ENCODE measurements around the gene RAPGEF2. TPM values are rescaled to one million over a fixed set of nuclear protein-coding genes. Genes with fewer than 3 reads are reported as not detected.
"Not testable (repeated sequence)": the region's sequence is repeated elsewhere in the genome, so short reads cannot be mapped to it uniquely, and the experiment has no call there.

The RAPGEF2 gene
- total RNA-seq, 1 experiment from 2014 or later = 23.8 TPM

- no peak for TF ChIP-seq CTCF (IDR thresholded peaks at IDR 0.05; ENCODE audit: unreplicated experiment)
- no peak for DNase-seq
- no peaks in the 10 kb centered on the region for H3K27me3 Mint-ChIP-seq (ENCODE audit: unreplicated experiment)
- no peaks in the 10 kb centered on the region for H3K4me1 Mint-ChIP-seq (ENCODE audit: low read depth, unreplicated experiment)
- no peak overlapping the region for H3K27ac Mint-ChIP-seq (ENCODE audit: unreplicated experiment)
- BruUV-seq (replicated peaks) = no TSS peak
- no peaks in the 10 kb centered on the region for H3K36me3 Mint-ChIP-seq (ENCODE audit: insufficient read depth, unreplicated experiment)
- no peaks in the 10 kb centered on the region for H3K9me3 Mint-ChIP-seq (ENCODE audit: low read depth, unreplicated experiment)
- H3K4me3 Mint-ChIP-seq (ENCODE audit: low read depth, unreplicated experiment) = no peak overlapping the region
- intact Hi-C loops (cut with micrococcal nuclease; ENCODE audit: unreplicated experiment) = no loop called here
- CTCF ChIA-PET = no interaction called here
Measured at GRCh38 chr4:159370286-159370685, 267.4 kb downstream of the RAPGEF2 start.

GRCh38 chr4:159374749-159375530 is 272.1 kb downstream of the RAPGEF2 start:
- no peaks in the 10 kb centered on the region for H3K36me3 Mint-ChIP-seq (ENCODE audit: insufficient read depth, unreplicated experiment)
- no peaks in the 10 kb centered on the region for H3K27me3 Mint-ChIP-seq (ENCODE audit: unreplicated experiment)
- no peak overlapping the region for H3K4me3 Mint-ChIP-seq (ENCODE audit: low read depth, unreplicated experiment)
- no TSS peak for BruUV-seq (replicated peaks)
- no peak overlapping the region for H3K27ac Mint-ChIP-seq (ENCODE audit: unreplicated experiment)
- no peak for DNase-seq
- no peak for TF ChIP-seq CTCF (IDR thresholded peaks at IDR 0.05; ENCODE audit: unreplicated experiment)
- intact Hi-C loops (cut with micrococcal nuclease; ENCODE audit: unreplicated experiment) = no loop called here
- H3K9me3 Mint-ChIP-seq (ENCODE audit: low read depth, unreplicated experiment) = no peaks in the 10 kb centered on the region
- CTCF ChIA-PET = interaction anchor here (0.7 kb wide), 2 partner anchors 55 to 1457 kb away, joined by 4 to 6 read pairs; no protein-coding TSS in a partner anchor
- no peaks in the 10 kb centered on the region for H3K4me1 Mint-ChIP-seq (ENCODE audit: low read depth, unreplicated experiment)

- no peak for DNase-seq
- TF ChIP-seq CTCF (IDR thresholded peaks at IDR 0.05; ENCODE audit: unreplicated experiment) = no peak
- H3K36me3 Mint-ChIP-seq (ENCODE audit: insufficient read depth, unreplicated experiment) = no peaks in the 10 kb centered on the region
- H3K9me3 Mint-ChIP-seq (ENCODE audit: low read depth, unreplicated experiment) = no peaks in the 10 kb centered on the region
- intact Hi-C loops (cut with micrococcal nuclease; ENCODE audit: unreplicated experiment) = no loop called here
- H3K4me1 Mint-ChIP-seq (ENCODE audit: low read depth, unreplicated experiment) = no peaks in the 10 kb centered on the region
- H3K27me3 Mint-ChIP-seq (ENCODE audit: unreplicated experiment) = no peaks in the 10 kb centered on the region
- BruUV-seq (replicated peaks) = no TSS peak
- CTCF ChIA-PET = interaction anchor here (0.6 kb wide), 1 partner anchor 64 kb away, joined by 3 read pairs; no protein-coding TSS in a partner anchor
- H3K4me3 Mint-ChIP-seq (ENCODE audit: low read depth, unreplicated experiment) = no peak overlapping the region
- H3K27ac Mint-ChIP-seq (ENCODE audit: unreplicated experiment) = peak overlapping the region; percentile 48
Measured at GRCh38 chr4:159376289-159376688, 273.4 kb downstream of the RAPGEF2 start.

GRCh38 chr4:159378056-159378616 is 275.3 kb downstream of the RAPGEF2 start:
- Mint-ChIP-seq H3K4me3 (ENCODE audit: low read depth, unreplicated experiment) (no peak overlapping the region), H3K9me3 (ENCODE audit: low read depth, unreplicated experiment) (no peaks in the 10 kb centered on the region), H3K27ac (ENCODE audit: unreplicated experiment) (no peak overlapping the region), H3K4me1 (ENCODE audit: low read depth, unreplicated experiment) (no peaks in the 10 kb centered on the region), H3K36me3 (ENCODE audit: insufficient read depth, unreplicated experiment) (no peaks in the 10 kb centered on the region), H3K27me3 (ENCODE audit: unreplicated experiment) (no peaks in the 10 kb centered on the region)
- no peak for TF ChIP-seq CTCF (IDR thresholded peaks at IDR 0.05; ENCODE audit: unreplicated experiment)
- no TSS peak for BruUV-seq (replicated peaks)
- DNase-seq = no peak
- intact Hi-C loops (cut with micrococcal nuclease; ENCODE audit: unreplicated experiment) = no loop called here
- CTCF ChIA-PET = no interaction called here

GRCh38 chr4:159379064-159379463 is 276.2 kb downstream of the RAPGEF2 start:
- CTCF ChIA-PET = not testable (repeated sequence)

More at GRCh38 chr4:159379064-159379463, 276.2 kb downstream of the RAPGEF2 start:
- H3K36me3 Mint-ChIP-seq (ENCODE audit: insufficient read depth, unreplicated experiment); H3K9me3 Mint-ChIP-seq (ENCODE audit: low read depth, unreplicated experiment); BruUV-seq (replicated peaks); intact Hi-C loops (cut with micrococcal nuclease; ENCODE audit: unreplicated experiment); DNase-seq; H3K4me3 Mint-ChIP-seq (ENCODE audit: low read depth, unreplicated experiment); H3K27me3 Mint-ChIP-seq (ENCODE audit: unreplicated experiment); H3K4me1 Mint-ChIP-seq (ENCODE audit: low read depth, unreplicated experiment); H3K27ac Mint-ChIP-seq (ENCODE audit: unreplicated experiment): not testable (repeated sequence)
